H9 (cell line): ENCODE results near the gene MYO5C. TPM values are rescaled to one million over a fixed set of nuclear protein-coding genes. Genes with fewer than 3 reads are reported as not detected.
A peak's percentile ranks its signal among the peaks of the same experiment; 100 is the strongest.

ENCODE experiments used
- DNase-seq: peaks from one replicate; pipeline ENCODE4 v3.0.0-alpha.2; 2017
- H2AFZ ChIP-seq: one replicate; pipeline ENCODE4 v1.6.1; 2013; ENCODE audit warnings: mild to moderate bottlenecking, low read length, control low read depth, moderate library complexity
- H2AK5ac ChIP-seq: 2 replicates; pipeline ENCODE4 v1.6.1; 2013; ENCODE audit warnings: low read length, control low read depth, mixed read lengths; ENCODE audit not compliant: insufficient read length
- H2BK120ac ChIP-seq: one replicate; pipeline ENCODE4 v1.6.1; 2013; ENCODE audit warnings: low read depth, mild to moderate bottlenecking, low read length, control low read depth, inconsistent platforms; ENCODE audit not compliant: poor library complexity, severe bottlenecking
- H2BK12ac ChIP-seq: 2 replicates; pipeline ENCODE4 v1.6.1; 2013; ENCODE audit warnings: low read length, control low read depth, mixed read lengths, low read depth; ENCODE audit not compliant: insufficient read length
- H2BK15ac ChIP-seq: 2 replicates; pipeline ENCODE4 v1.6.1; 2013; ENCODE audit warnings: low read depth, low read length, control low read depth
- H2BK20ac ChIP-seq: one replicate; pipeline ENCODE4 v1.6.1; 2013; ENCODE audit warnings: low read depth, mild to moderate bottlenecking, low read length, control low read depth, inconsistent platforms; ENCODE audit not compliant: poor library complexity, severe bottlenecking
- H2BK5ac ChIP-seq: 2 replicates; pipeline ENCODE4 v1.6.1; 2013; ENCODE audit warnings: low read length, control low read depth, mixed read lengths; ENCODE audit not compliant: insufficient read length
- H3K14ac ChIP-seq: 2 replicates; pipeline ENCODE4 v1.6.1; 2013; ENCODE audit warnings: low read length, control low read depth; ENCODE audit not compliant: insufficient read depth
- H3K18ac ChIP-seq: 2 replicates; pipeline ENCODE4 v1.6.1; 2013; ENCODE audit warnings: low read depth, mild to moderate bottlenecking, mixed read lengths, low read length, control low read depth; ENCODE audit not compliant: insufficient read length
- H3K23ac ChIP-seq: 2 replicates; pipeline ENCODE4 v1.6.1; 2013; ENCODE audit warnings: low read length, control low read depth, mixed read lengths, low read depth; ENCODE audit not compliant: insufficient read length
- H3K23me2 ChIP-seq: 2 replicates; pipeline ENCODE4 v1.6.1; 2013; ENCODE audit warnings: low read depth, mild to moderate bottlenecking, mixed read lengths, low read length, control low read depth; ENCODE audit not compliant: insufficient read length, poor library complexity, severe bottlenecking
- H3K27ac ChIP-seq: 2 replicates; pipeline ENCODE4 v1.5.1; 2013; ENCODE audit warnings: low read length, control low read depth, mixed read lengths, low read depth; ENCODE audit not compliant: insufficient read length
- H3K27me3 ChIP-seq: 2 replicates; pipeline ENCODE4 v1.6.1; 2013; ENCODE audit warnings: low read length, control low read depth, inconsistent platforms; ENCODE audit not compliant: insufficient read depth
- H3K4ac ChIP-seq: 2 replicates; pipeline ENCODE4 v1.6.1; 2013; ENCODE audit warnings: low read depth, mild to moderate bottlenecking, control low read depth, inconsistent platforms, low read length, moderate library complexity
- H3K4me1 ChIP-seq: 2 replicates; pipeline ENCODE4 v1.6.1; 2013; ENCODE audit warnings: low read length, control low read depth, inconsistent platforms; ENCODE audit not compliant: insufficient read depth
- H3K4me2 ChIP-seq: 2 replicates; pipeline ENCODE4 v1.6.1; 2013; ENCODE audit warnings: low read length, control low read depth, mixed read lengths; ENCODE audit not compliant: insufficient read length, insufficient read depth
- H3K56ac ChIP-seq: 2 replicates; pipeline ENCODE4 v1.6.1; 2013; ENCODE audit warnings: low read depth, mild to moderate bottlenecking, mixed read lengths, low read length, control low read depth; ENCODE audit not compliant: insufficient read length
- H3K79me1 ChIP-seq: 2 replicates; pipeline ENCODE4 v1.6.1; 2013; ENCODE audit warnings: low read depth, mild to moderate bottlenecking, moderate library complexity, low read length, control low read depth, inconsistent platforms; ENCODE audit not compliant: insufficient read depth, poor library complexity, severe bottlenecking
- H3K79me2 ChIP-seq: 2 replicates; pipeline ENCODE4 v1.6.1; 2013; ENCODE audit warnings: low read length, control low read depth, inconsistent platforms; ENCODE audit not compliant: insufficient read depth
- H3K9ac ChIP-seq: 2 replicates; pipeline ENCODE4 v1.6.1; 2013; ENCODE audit warnings: low read length, control low read depth, mixed read lengths; ENCODE audit not compliant: insufficient read length; ENCODE audit errors: extremely low read depth
- H3K9me3 ChIP-seq: one replicate; pipeline ENCODE4 v1.6.1; 2013; ENCODE audit warnings: low read depth, low read length, inconsistent platforms; ENCODE audit not compliant: control insufficient read depth
- H3T11ph ChIP-seq: one replicate; pipeline ENCODE4 v1.6.1; 2013; ENCODE audit warnings: mild to moderate bottlenecking, low read length, control low read depth, inconsistent platforms
- H4K20me1 ChIP-seq: one replicate; pipeline ENCODE4 v1.6.1; 2013; ENCODE audit not compliant: control insufficient read depth, insufficient read length, insufficient read depth
- H4K5ac ChIP-seq: 2 replicates; pipeline ENCODE4 v1.6.1; 2013; ENCODE audit warnings: low read depth, mild to moderate bottlenecking, mixed read lengths, low read length, control low read depth; ENCODE audit not compliant: insufficient read length
- H4K8ac ChIP-seq: replicated peaks from 2 replicates; pipeline ENCODE4 v1.6.1; 2013; ENCODE audit warnings: low read length, control low read depth, mixed read lengths, low read depth; ENCODE audit not compliant: insufficient read length
- H4K91ac ChIP-seq: 2 replicates; pipeline ENCODE4 v1.6.1; 2013; ENCODE audit warnings: low read depth, mild to moderate bottlenecking, moderate library complexity, mixed read lengths, low read length, control low read depth; ENCODE audit not compliant: insufficient read length
- H3K27ac Mint-ChIP-seq, 3 experiments: 2 replicates in 2 of 3; 3 replicates in 1 of 3; pipeline ENCODE4 v1.8.0; 2020 to 2021; ENCODE audit warnings: mixed read lengths in 3 of 3, mild to moderate bottlenecking in 1 of 3, moderate library complexity in 1 of 3
- H3K27me3 Mint-ChIP-seq: 2 replicates; pipeline ENCODE4 v1.8.0; 2021; ENCODE audit warnings: low read depth, mild to moderate bottlenecking, moderate library complexity, mixed read lengths
- H3K36me3 Mint-ChIP-seq, 3 experiments: 2 replicates in 2 of 3; 3 replicates in 1 of 3; pipeline ENCODE4 v1.8.0; 2020 to 2021; ENCODE audit warnings: low read depth in 3 of 3, mixed read lengths in 3 of 3; ENCODE audit not compliant: insufficient read depth in 1 of 3
- H3K4me1 Mint-ChIP-seq, 2 experiments: 2 replicates each; pipeline ENCODE4 v1.8.0; 2020; ENCODE audit warnings: mixed read lengths in 2 of 2
- H3K4me3 Mint-ChIP-seq, 2 experiments: 2 replicates in 1 of 2; 3 replicates in 1 of 2; pipeline ENCODE4 v1.8.0; 2020 to 2021; ENCODE audit warnings: mild to moderate bottlenecking in 2 of 2, mixed read lengths in 2 of 2, moderate library complexity in 1 of 2
- H3K9me3 Mint-ChIP-seq, 2 experiments: 2 replicates in 1 of 2; 3 replicates in 1 of 2; pipeline ENCODE4 v1.8.0; 2020; ENCODE audit warnings: mild to moderate bottlenecking in 2 of 2, mixed read lengths in 2 of 2, moderate library complexity in 1 of 2
- CTCF ChIP-seq: fragments of 200-600 bp; sonication (generic); conservative IDR thresholded peaks from 3 replicates; pipeline ENCODE4 v1.8.0; 2021; ENCODE audit warnings: antibody characterized with exemption, mild to moderate bottlenecking
- WGBS: extraction: QIAGEN DNeasy Blood & Tissue Kit; methylation state at CpG from one replicate; pipeline ENCODE4 v1.1.7; 2013; ENCODE audit warnings: missing lambda C conversion rate, low lambda C conversion rate, mixed read lengths; ENCODE audit not compliant: insufficient read length; ENCODE audit errors: extremely low coverage; 5-methylcytosine and 5-hydroxymethylcytosine counted together
- total RNA-seq: library from RNA; stranded (reverse); gene quantifications from 2 replicates; pipeline ENCODE4 v1.2.1, GENCODE V29; 2021

Gene MYO5C
- total RNA-seq, 1 experiment from 2014 or later, result 22.2 TPM

- H4K20me1 ChIP-seq, result no peaks in the 10 kb centered on the region
- no peak overlapping the region for H3K4me3 Mint-ChIP-seq
- no peak overlapping the region for H4K91ac ChIP-seq
- no peak for DNase-seq
- no peak overlapping the region for H2BK120ac ChIP-seq
- no peak overlapping the region for H3K23ac ChIP-seq
- no peaks in the 10 kb centered on the region for H3K4me1 Mint-ChIP-seq
- H3K14ac ChIP-seq, result no peak overlapping the region
- H2BK12ac ChIP-seq, result no peak overlapping the region
- H3K4ac ChIP-seq, result no peak overlapping the region
- peaks cover 1% of the 10 kb centered on the region; the same call in 1 of the 2 replicates for H3K27me3 Mint-ChIP-seq
- no peaks in the 10 kb centered on the region; a peak in 1 of 5 replicates for H3K9me3 Mint-ChIP-seq
- H2BK5ac ChIP-seq, result no peak overlapping the region
- no peak for TF ChIP-seq CTCF
- H3K27me3 ChIP-seq, result no peaks in the 10 kb centered on the region
- no peaks in the 10 kb centered on the region for H3K9me3 ChIP-seq
- H4K5ac ChIP-seq, result no peak overlapping the region
- H3K4me2 ChIP-seq, result no peak overlapping the region
- H3K23me2 ChIP-seq, result no peaks in the 10 kb centered on the region
- no peak overlapping the region for H3T11ph ChIP-seq
- H2AFZ ChIP-seq, result no peak overlapping the region
- H3K79me2 ChIP-seq, result no peaks in the 10 kb centered on the region
- H3K27ac ChIP-seq, result no peak overlapping the region
- H3K36me3 Mint-ChIP-seq, result peaks cover 15 to 79% (median 51%) of the 10 kb centered on the region in 3 experiments; a peak in 6 of 7 replicates
- H3K9ac ChIP-seq, result no peak overlapping the region
- H2BK15ac ChIP-seq, result no peak overlapping the region
- no peak overlapping the region for H4K8ac ChIP-seq
- H3K79me1 ChIP-seq, result no peaks in the 10 kb centered on the region
- H3K27ac Mint-ChIP-seq, result peak overlapping the region in 1 of 3 experiments; percentile 19; a peak in 1 of 7 replicates
- H2BK20ac ChIP-seq, result no peak overlapping the region
- H3K18ac ChIP-seq, result no peak overlapping the region
- H3K56ac ChIP-seq, result no peak overlapping the region
- no CpG with 5 or more reads among the region's 16 CpGs for WGBS
- H2AK5ac ChIP-seq, result no peak overlapping the region
- H3K4me1 ChIP-seq, result no peaks in the 10 kb centered on the region
Measured at GRCh38 chr15:52246686-52247431, 48.7 kb downstream of the MYO5C start.
